Measurements from ENCODE around the gene INSL3.
"Not testable (repeated sequence)": the region's sequence is repeated elsewhere in the genome, so short reads cannot be mapped to it uniquely, and the experiment has no call there.

INSL3 gene

DNA sequence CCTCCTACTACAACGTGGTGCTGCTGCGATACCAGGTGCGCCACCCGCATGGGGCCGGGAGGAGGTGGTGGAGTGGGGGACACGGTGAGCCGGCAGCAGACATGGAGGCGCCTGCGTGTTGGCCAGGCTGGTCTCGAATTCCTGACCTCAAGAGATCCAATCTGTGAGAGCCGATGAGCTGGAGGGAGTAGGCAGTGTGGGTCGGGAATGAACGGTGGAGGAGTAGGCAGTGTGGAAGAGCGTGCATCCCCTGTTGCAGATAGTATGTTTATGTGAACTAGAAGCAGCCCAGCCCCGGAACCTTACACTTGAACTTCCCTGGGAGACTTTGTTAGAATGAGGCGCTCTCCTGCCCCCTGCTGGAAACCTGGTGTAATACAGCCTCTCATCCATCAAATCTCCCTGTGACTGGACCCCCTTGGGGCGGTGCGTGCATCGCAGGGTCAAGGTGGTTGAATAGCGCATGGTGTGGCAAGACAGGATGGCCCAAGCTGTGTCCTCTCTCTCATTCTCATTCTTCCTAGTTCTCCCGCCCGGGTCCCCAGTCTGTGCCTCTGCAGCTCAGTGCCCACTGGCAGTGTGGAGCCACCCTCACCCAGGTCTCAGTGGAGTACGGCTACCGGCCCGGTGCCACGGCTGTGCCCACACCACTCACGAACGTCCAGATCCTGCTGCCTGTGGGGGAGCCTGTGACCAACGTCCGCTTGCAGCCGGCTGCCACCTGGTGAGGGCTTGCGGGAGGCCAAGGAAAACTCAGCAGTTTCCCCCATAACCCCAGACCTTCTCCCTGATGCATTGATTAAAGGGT lies 36.9 kb downstream of the INSL3 start:
- TF ChIP-seq, protein P1, sequence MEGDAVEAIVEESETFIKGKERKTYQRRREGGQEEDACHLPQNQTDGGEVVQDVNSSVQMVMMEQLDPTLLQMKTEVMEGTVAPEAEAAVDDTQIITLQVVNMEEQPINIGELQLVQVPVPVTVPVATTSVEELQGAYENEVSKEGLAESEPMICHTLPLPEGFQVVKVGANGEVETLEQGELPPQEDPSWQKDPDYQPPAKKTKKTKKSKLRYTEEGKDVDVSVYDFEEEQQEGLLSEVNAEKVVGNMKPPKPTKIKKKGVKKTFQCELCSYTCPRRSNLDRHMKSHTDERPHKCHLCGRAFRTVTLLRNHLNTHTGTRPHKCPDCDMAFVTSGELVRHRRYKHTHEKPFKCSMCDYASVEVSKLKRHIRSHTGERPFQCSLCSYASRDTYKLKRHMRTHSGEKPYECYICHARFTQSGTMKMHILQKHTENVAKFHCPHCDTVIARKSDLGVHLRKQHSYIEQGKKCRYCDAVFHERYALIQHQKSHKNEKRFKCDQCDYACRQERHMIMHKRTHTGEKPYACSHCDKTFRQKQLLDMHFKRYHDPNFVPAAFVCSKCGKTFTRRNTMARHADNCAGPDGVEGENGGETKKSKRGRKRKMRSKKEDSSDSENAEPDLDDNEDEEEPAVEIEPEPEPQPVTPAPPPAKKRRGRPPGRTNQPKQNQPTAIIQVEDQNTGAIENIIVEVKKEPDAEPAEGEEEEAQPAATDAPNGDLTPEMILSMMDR (IDR thresholded peaks at IDR 0.05; ENCODE audit: low read depth, low read length, missing control alignments), result peak; percentile 86
- in situ Hi-C loops (cut with HindIII; ENCODE audit: low sequenced_read_pairs), result no loop called here
- no peak overlapping the region for H3K4me3 ChIP-seq (ENCODE audit: low read depth, low read length)
- peak; percentile 11 for DNase-seq (ENCODE audit: low read depth)

DNA sequence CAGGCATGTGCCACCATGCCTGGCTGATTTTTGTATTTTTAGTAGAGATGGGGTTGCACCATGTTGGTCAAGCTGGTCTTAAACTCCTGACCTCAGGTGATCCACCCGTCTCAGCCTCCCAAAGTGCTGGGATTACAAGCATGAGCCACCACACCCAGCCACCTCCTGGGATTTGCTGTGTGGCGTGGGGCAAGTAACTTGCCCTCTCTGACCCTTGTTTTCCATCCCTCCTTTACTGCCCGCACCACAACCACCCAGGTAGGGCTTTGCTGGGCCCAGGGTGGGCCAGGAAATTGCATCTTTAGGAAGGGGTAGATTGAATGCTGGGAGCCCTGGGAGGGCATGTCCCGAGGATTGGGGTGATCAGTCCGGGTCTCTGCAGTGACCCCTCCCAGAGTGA lies 37.6 kb downstream of the INSL3 start:
- H3K4me3 ChIP-seq (ENCODE audit: low read depth, low read length); DNase-seq (ENCODE audit: low read depth); in situ Hi-C loops (cut with HindIII; ENCODE audit: low sequenced_read_pairs): not testable (repeated sequence)

DNA sequence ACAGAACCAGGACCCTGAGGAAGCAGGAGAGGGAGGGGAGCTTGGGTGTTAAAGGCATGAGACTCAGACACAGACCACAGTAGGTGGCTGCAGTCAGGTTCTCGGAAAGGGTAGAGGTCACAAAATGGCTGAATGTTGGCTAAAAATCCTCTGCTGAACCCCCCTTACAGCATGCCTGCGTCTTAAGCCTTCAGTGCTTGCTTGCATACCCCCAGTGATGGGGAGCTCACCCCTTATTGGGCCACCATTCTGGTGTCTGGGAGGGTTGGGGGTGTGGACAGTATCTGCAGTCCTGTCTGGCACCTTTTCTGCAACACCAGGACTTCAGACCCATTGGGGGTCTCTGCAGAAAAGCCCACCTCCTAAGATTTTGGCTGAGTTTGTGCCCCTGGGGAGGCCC lies 40.5 kb downstream of the INSL3 start:
- no peak overlapping the region for H3K4me3 ChIP-seq (ENCODE audit: low read depth, low read length)
- no peak for DNase-seq (ENCODE audit: low read depth)
- in situ Hi-C loops (cut with HindIII; ENCODE audit: low sequenced_read_pairs), result no loop called here
- TF ChIP-seq, protein P1 (IDR thresholded peaks at IDR 0.05; ENCODE audit: low read depth, low read length, missing control alignments), result no peak

DNA sequence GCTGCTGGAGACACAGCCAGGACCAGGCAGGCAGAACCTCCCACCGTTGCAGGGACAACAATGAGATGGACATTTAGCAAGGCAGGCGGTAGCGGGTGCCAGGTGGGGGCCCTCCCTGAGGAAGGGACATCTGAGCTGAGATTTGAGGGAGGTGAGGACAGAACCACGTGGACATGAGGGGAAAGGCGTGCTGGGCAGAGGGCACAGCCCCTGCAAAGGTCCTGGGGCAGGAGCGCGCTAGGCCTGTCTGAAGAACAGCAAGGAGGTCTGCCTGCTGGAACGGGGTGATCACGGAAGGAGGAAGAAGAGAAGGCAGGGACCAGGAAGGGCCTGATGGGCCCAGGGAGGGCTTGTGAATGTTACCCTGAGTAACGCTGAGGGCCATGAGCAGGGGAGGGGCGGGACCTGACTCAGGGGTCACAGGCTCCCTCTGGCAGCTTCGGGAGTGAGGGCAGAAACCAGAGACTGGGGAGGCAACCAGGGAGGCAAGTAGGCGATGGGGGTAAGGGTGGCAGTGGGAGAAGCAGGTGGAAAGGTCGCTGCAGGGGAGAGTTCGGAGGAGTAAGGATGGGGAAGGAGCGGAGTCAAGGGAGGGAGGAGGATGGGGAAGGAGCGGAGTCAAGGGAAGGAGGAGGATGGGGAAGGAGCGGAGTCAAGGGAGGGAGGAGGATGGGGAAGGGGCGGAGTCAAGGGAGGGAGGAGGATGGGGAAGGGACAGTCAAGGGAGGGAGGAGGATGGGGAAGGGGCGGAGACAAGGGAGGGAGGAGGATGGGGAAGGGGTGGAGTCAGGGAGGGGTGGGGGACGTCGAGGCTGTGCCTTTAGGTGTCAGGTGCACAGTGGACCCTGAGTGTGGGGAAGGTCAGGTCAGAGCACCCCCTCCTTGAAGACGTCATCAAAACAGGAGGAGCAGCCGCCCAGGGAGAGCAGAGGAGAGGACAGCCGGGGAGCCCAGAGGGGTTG lies 42.1 kb downstream of the INSL3 start:
- TF ChIP-seq, protein P1 (IDR thresholded peaks at IDR 0.05; ENCODE audit: low read depth, low read length, missing control alignments), result no peak
- H3K4me3 ChIP-seq (ENCODE audit: low read depth, low read length), result no peak overlapping the region
- in situ Hi-C loops (cut with HindIII; ENCODE audit: low sequenced_read_pairs), result no loop called here
- no peak for DNase-seq (ENCODE audit: low read depth)

DNA sequence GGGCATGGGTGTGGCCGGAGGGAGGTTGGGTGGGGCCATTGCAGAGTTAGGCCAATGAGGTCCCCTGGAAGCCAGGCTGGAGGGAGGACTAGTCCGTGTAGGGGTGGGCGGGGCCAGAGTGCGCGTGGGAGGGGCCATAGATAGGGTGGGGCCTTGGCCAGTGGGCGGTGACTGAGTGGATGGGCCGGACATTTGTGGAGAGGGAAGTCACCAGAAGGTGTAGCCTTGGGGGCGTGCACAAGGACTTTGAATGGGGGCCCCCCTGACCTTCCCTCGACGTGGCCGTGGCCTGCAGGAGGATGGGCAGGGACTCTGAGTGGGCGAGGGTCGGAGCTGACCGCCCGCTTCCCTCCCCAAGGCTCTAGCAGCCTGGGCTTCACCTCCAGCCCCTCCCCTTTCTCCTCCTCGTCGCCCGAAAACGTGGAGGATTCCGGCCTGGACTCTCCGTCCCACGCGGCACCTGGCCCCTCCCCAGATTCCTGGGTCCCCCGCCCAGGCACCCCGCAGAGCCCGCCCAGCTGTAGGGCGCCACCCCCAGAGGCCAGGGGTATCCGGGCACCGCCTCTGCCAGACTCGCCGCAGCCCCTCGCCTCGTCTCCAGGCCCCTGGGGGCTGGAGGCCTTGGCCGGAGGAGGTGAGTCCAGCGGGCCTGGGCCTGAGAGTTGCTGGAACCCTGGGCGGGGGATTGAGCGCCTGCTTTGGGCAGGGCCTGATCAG lies 42.9 kb downstream of the INSL3 start:
- TF ChIP-seq, protein P1 (IDR thresholded peaks at IDR 0.05; ENCODE audit: low read depth, low read length, missing control alignments), result no peak
- in situ Hi-C loops (cut with HindIII; ENCODE audit: low sequenced_read_pairs), result no loop called here
- H3K4me3 ChIP-seq (ENCODE audit: low read depth, low read length), result no peak overlapping the region
- no peak for DNase-seq (ENCODE audit: low read depth)

DNA sequence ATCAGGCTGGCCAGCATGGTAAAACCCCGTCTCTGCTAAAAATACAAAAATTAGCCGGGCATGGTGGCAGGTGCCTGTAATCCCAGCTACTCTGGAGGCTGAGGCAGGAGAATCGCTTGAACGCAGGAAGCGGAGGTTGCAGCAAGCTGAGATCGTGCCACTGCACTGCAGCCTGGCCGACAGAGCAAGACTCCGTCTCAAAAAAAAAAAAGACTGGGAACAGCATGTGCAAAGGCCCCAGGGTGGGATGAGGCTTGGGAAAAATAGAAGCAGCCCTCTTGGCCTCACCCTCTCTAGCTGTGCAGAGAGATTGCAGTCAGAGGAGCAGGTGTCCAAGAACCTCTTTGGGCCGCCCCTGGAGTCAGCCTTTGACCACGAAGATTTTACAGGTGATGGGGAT lies 43.5 kb downstream of the INSL3 start:
- H3K4me3 ChIP-seq (ENCODE audit: low read depth, low read length); DNase-seq (ENCODE audit: low read depth); in situ Hi-C loops (cut with HindIII; ENCODE audit: low sequenced_read_pairs): not testable (repeated sequence)

DNA sequence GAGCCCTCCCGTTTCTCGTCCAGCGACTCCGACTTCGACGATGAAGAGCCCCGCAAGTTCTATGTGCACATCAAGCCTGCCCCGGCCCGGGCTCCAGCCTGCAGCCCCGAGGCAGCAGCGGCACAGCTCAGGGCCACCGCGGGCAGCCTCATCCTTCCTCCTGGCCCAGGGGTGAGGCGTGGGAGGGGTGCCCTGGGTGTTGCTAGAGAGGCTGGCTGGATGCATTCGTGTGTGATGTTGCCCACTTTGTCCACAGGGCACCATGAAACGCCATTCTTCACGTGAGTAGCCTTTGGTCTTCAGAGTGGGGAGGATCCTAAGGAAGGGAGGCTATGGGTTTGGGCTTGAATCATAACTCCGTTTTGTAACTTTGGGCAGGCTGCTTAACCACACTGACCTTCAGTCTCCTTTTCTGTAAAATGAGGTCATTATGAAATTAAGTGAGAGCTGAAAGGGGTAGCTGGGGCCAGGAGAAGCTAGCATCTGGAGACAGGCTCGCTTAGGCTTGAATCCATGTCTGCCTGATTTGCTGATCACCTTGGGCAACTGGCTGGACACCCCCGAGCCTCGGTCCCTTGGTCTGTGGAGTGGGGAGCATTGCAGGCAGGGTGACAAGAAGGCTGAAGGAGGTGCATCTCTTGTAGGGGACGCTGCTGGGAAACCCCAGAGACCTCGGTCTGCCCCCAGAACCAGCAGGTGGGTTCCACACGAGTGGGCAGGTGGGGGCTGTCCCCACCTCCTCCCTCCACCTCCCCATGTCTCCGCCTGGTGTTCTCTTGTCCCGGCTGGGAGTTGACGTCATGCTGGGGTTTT lies 45.1 kb downstream of the INSL3 start:
- TF ChIP-seq, protein P1 (IDR thresholded peaks at IDR 0.05; ENCODE audit: low read depth, low read length, missing control alignments), result no peak
- in situ Hi-C loops (cut with HindIII; ENCODE audit: low sequenced_read_pairs), result no loop called here
- no peak overlapping the region for H3K4me3 ChIP-seq (ENCODE audit: low read depth, low read length)
- DNase-seq (ENCODE audit: low read depth), result no peak
